ENCODE measurements around the gene GRK3.
A peak's percentile ranks its signal among the peaks of the same experiment; 100 is the strongest.
"Not testable (repeated sequence)": the region's sequence is repeated elsewhere in the genome, so short reads cannot be mapped to it uniquely, and the experiment has no call there.

GRK3 gene

DNA sequence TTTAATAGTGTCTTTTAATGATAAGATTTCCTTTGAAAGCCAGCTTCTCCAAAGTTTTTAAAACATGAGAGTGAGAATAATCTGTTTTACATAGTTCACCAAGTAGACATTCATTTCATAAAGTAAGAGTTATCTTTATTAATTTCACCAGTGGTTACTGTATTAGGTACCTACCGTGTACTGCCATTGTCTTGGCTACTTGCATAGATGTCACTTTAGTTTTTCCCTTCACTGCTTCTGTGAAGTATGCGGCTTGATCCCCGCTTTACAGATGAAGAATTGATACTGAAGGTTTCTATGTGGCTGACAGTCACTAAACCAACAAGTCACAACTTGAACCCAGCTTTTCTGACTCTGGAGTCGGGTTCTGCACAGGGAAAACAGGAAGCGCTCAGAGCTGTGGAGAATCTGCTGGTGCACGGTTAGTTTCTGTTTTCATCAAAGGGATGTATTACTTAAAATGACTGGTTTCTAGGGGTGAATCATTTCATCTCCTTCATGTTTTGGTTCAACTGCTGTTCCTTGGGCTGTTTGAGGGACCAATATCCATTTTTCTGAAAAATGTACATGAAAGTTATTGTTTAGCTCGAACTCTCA lies 138.2 kb downstream of the GRK3 start:
- no peak for DNase-seq

- no peak for DNase-seq
Observed at GRCh38 chr22:25704701-25705100, 140.2 kb downstream of the GRK3 start.

GRCh38 chr22:25706197-25706596 lies 141.7 kb downstream of the GRK3 start:
- no peak for DNase-seq

- not testable (repeated sequence) for DNase-seq
Observed at GRCh38 chr22:25708430-25708829, 144.0 kb downstream of the GRK3 start.

GRCh38 chr22:25709758-25710157 lies 145.3 kb downstream of the GRK3 start:
- DNase-seq, result no peak

DNA sequence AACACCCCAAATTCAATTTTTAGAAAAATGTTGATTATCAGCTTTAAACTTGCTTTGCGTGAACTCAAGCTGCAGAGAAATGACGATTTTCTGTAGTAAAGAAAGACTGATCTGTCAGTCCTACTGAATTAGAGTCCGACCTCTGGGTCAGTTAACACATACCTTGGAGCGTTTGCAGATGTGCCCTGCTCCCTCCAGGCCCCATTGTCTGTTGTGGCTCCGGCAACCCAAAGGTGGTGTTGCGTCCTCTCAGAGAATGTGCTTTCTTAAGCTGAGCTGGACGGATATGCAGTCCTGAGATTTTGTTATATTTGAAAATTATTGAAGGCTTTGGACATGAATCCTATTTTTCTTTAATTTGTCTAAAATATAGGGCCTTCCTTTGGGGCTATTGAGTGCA lies 146.0 kb downstream of the GRK3 start:
- no peak for DNase-seq

DNA sequence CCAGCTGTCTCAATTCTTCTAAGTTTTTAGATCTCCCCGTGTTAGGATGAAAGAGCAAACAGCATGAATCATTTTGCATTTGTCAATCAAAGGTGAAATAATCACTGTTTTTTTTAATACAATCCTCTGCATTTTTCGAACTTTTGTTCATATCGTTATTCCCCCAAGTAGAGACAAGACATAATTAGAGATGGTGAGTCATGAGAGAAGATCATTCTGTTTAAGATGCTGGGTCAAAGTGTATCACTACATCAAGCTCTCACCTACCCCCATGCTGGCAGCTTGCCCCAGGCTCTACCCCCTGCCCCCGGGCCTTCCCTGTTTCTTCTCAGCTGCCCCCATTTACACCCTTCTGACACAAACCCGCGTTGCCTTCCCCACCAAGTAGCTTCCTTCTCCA lies 147.0 kb downstream of the GRK3 start:
- no peak for DNase-seq

DNA sequence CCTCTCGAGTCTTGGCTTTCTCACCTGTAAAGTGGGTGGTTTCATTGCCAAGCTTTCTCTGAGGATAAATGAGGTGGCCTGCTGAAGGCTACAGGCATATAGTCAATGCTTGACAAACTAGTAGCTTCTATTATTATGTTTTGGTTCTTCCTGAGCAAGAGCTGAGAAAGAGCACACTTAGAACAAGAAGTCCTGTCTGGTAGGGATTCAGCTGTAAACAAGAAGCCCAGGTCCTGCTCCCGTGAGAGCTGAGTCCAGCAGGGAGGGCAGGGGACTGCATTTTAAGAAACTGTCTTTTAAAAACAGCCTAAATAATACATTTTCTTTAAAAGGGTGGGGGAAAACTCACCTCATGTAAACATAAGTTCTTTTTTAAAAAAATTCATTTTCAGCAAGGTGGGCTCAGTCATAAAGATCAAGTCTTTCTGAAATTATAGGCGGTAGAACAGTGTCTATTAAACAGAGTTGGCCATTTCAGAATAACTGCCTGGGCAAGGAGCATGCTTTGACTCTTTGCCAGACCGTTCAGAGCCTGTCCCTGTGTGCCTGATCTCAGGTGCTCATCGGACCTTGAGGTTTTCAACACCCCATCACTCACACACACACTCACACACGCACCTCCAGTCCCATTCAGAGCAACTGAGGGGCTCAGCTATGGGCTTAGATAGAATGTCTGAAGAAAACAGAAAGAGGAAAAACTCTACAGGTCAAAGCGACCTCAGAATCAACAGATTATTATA lies 148.4 kb downstream of the GRK3 start:
- DNase-seq, result no peak

- DNase-seq, result no peak
Observed at GRCh38 chr22:25714070-25714469, 149.6 kb downstream of the GRK3 start.

DNA sequence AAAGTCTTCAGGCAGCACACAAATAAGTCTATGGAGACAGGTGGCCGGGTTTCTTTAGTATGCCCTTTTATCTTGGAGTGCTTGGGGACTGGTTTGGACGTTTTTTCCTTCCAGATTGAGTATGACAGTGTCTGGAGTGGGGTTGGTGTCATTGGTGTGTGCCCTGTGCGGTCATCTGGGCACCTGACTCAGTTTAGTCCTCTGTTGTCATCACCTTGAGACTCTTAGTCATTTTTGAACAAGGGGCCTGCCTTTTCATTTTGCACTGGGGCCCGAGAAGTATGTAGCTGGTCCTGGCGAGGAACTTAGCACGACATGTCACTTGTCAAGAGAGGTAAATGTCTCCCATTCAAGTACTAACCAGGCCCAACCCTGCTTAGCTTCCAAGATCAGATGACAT lies 150.3 kb downstream of the GRK3 start:
- DNase-seq, result no peak

DNA sequence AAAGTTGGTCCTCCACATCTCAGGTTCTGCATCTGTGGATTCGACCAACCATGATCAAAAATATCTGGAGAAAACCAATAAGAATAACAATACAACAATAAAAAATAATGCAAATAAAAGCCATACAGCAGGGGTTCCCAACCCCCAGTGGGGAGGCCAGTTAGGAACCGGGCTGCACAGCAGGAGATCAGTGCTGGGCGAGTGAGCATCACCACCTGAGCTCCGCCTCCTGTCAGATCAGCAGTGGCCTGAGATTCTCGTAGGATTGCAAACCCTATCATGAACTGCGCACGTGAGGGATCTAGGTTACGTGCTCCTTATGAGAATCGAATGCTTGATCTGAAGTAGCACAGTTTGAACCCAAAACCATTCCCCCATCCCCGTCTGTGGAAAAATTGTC lies 152.2 kb downstream of the GRK3 start:
- no peak for DNase-seq

- DNase-seq, result no peak
Observed at GRCh38 chr22:25718135-25718840, 153.8 kb downstream of the GRK3 start.

DNA sequence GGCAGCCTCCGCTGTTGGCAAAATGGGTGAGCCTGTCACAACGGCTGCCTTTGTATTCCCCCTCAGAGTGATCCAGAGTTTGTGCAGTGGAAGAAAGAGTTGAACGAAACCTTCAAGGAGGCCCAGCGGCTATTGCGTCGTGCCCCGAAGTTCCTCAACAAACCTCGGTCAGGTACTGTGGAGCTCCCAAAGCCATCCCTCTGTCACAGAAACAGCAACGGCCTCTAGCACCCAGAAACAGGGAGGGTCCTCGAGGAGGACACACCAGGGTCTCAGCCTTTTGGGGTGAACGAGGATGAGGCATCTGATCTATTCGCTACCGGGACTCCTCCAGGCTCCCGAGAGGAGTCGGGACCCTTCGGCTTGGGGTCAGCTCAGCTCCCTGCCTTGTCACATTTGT lies 157.7 kb downstream of the GRK3 start:
- no peak for DNase-seq

- DNase-seq, result peak; percentile 53
Observed at GRCh38 chr22:25722626-25723025, 158.2 kb downstream of the GRK3 start.

- peak; percentile 55 for DNase-seq
Observed at GRCh38 chr22:25726241-25726640, 161.8 kb downstream of the GRK3 start.

- DNase-seq, result no peak
Observed at GRCh38 chr22:25728071-25728470, 163.6 kb downstream of the GRK3 start.

- no peak for DNase-seq
Observed at GRCh38 chr22:25729016-25729995, 164.8 kb downstream of the GRK3 start.

DNA sequence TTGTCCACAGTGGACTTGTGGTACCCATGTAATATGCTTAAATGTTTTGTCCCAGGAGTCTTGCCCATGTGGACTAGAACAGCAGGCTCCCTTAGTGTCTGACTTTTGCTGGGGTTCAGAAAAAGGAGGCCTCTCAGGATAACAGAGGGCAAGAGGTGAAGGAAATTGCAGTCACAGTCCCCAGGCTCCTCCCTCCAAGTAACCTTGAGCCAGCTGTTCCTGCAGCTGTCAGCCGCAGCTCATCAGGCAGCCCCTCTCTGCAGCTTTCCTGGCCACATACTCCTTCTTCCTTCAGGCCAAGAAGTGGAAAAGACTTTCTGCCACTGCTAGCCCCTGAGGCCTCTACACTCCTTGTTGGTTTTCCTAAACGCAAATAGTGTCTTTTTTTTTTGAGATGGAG lies 171.2 kb downstream of the GRK3 start:
- DNase-seq, result no peak

GRCh38 chr22:25736378-25737011 lies 172.0 kb downstream of the GRK3 start:
- DNase-seq, result peak; percentile 78

GRCh38 chr22:25739659-25740344 lies 175.3 kb downstream of the GRK3 start:
- DNase-seq, result no peak

DNA sequence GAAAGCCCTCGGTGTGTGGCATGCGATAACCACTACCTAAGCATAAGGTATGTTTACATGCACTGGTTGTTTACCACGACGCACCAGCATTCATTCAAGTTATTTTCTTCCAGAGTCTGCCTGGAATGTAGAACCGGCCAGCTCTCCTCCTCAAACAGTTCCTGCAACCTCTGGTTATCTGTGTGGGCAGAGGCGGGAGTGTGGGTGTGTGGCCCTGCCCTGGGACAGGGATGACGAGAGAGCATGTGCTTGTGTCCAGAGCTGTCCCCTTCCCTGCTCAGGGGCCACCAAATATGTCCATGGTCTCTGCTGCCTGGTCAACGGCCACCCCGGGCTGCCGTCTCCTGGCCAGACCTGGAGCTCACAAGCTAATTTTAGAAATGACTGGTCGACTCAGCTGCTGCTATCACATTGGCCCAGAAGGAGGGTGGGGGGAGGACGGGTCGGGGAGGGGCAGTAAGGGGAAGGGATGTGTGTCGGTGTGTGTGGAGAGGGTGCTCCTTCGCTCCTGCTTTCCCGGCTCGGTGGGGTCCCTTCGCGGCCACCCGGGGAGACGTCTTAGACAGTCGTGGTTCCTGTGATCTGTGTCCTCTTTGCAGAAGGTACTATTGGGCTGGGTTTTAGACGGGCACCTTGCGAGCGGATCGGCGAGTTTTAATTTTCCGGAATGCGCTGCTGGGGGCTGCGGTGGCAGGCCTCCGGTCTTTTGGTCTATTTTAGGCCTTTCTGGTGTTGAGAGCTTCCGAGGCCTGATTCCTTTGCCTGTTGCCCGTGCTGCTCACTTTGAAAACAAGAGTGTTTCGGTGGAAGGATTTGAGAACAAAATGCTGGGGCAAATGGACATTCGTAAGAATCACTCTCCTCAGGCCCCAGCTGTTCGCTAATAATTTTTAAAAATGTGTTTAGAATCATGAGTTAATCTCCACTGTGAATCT lies 177.5 kb downstream of the GRK3 start, which contains the start of gene MYO18B:
TSS of gene MYO18B (plus strand) at position 497 of the 935 bp plus-strand sequence. CDS start 18,905 bp downstream, outside the sequence.
- DNase-seq, result no peak
